Colon (tissue), 2 donors: ENCODE results near the gene ARID3A.
"Not testable (repeated sequence)": the region's sequence is repeated elsewhere in the genome, so short reads cannot be mapped to it uniquely, and the experiment has no call there.

Experiments used
- FAIRE-seq: peaks from 2 replicates; lab custom pipeline; 2012; peaks lifted over from hg19 to GRCh38; lab: Jason Lieb, UNC
- donor health status: control.
- donor health status: control.

Gene ARID3A

DNA sequence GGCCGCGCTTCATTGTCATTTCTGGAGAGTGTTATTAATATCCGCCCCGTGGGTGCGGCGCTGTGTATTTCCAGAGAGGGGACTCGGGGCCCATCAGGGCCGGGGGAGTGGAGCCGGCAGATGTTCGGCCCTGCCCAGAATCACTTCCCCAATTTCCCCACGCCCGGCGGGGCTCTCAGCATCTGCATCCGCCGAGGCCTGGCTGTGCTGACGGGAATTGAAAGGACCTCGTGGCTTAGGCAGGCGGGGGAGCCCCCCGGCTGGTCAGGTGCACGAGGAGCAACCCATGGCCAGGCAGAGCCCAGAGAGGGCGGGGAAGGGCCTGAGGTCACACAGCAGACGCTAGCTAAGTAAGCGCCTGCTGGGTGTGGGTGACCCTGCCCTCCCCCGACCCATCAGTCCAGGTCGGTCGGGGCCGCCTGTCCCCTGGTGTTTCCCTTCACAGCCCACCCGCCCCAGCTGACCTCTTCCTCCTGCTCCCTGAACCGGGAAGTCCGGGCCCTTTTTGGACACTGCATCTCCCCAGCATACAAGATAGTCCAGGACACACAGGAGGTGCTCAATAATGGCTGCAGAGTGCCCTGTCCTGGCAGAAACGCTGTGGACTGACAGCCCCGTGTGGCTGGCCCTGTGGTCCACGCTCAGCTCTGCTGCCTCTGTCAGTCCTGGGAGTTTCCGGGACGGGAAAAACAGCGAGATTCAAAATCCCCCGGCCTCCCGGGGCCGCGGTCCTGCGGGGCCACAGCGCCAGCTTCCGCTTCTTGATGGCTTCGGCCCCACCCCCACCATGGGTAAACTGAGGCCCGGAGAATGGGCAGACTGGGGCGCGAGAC, 22.1 kb downstream of the ARID3A start:
- FAIRE-seq = no peak

DNA sequence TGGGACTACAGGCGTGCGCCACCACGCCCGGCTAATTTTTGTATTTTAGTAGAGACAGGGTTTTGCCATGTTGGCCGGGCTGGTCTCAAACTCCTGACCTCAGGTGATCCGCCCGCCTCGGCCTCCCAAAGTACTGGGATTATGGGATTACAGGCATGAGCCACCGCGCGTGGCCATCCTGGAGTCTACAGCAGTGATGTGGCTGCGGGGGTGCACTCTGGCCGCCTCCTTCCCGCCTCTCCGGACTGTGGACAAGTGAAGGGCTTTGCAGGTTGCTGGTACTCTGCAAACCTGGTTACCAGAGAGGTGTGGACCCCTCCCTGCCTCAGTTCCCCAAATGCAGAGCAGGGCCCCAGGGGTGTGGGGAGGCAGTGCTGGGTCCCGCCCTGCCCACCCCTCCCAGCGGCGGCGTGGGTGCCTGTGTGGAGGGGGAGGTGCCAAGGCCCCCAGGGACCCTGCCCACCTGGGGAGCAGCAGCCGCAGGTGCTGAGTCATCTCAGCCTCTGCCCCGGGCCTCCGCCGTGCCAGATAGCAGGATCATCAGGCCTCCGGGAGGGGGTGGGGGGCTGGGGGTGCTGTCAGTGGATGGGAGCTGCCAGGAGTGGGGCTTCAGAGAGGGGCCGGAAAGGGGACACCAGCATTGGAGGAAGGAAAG, 23.1 kb downstream of the ARID3A start:
- FAIRE-seq = no peak

DNA sequence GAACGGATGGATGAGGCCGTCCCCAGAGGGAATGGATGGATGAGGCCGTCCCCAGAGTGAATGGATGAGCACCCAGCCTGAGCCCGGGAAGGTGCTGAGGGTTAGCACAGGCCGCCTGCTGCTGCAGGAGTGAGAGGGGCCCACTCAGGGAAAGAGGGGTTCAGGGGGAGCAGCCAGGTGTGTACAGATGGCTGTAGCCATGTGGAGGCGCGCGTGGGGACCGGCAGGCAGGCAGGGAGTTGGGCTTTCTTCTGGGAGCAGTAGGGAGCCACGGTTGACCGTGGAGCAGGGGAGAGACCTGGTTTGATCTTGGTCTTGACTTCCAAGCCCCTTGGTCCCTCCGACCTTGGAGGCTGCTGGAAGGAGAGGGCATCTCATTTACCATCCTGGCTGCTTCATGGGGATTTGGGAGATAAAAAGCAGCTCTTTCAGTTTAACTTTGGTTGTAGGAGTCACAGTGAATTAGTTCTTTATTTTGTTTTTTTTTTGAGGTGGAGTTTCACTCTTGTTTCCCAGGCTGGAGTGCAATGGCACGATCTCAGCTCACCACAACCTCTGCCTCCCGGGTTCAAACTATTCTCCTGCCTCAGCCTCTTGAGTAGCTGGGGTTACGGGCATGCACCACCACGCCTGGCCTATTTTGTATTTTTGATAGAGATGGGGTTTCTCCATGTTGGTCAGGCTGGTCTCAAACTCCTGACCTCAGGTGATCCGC, 24.7 kb downstream of the ARID3A start:
- FAIRE-seq = no peak

DNA sequence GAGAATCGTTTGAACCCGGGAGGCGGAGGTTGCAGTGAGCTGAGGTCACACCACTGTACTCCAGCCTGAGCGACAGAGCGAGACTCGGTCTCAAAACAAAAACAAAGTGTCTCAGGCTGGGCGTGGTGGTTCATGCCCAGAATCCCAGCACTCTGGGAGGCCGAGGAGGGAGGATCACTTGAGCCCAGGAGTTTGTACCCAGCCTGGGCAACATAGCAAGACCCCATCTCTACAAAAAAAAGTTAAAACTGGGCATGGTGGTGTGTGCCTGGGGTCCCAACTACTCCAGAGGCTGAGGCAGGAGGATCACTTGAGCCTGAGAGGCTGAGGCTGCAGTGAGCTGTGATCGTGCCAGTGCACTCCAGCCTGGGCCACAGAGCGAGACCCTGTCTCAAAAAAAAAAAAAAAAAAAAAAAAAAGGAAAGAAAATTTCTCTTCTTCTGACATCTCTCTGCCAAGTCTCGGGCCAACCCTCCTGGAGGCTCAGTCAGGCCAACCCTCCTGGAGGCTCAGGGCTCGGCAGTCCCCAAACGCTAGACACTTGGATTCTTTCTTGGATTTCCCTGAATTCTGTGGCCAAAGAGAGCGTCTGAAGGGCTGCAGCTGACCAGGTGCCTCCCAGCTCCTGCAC, 26.3 kb downstream of the ARID3A start:
- FAIRE-seq = no peak

DNA sequence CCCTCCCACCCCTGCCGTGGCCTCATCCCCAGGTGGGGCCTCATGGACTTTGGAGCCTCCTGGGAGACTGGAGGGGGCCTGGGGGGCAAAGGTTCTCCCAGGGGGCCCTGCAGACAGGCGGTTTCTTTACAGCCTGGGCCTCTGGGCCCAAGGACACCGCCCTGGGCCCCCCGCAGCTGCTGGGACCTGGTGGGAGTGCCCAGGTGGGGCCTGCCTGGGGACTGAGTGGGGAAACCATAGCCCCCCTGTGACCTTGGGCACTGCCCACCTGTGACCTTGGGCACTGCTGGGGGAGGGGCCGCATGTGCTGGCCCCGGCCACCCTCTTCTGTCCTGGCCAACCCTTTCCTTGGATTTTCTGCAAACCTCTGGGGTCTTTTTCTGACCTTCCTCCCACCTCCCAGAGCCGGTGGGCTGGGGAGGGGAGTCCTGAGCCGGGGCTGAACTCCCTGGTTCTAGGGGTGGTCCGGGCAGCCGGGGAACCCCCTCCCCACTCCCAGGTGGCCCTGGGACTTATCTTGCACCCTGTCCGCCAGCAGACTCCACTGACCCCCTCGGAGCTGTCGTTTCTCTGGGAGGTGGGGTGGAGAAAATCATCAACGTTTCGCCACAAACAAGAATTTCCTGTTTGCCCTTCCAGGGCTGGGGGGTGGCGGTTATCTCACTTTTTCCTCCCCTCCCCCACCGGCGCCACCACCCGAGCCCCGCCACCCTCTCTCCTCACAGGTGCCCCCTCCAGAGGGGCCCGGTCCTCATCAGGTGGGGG, 27.0 kb downstream of the ARID3A start:
- FAIRE-seq = no peak

DNA sequence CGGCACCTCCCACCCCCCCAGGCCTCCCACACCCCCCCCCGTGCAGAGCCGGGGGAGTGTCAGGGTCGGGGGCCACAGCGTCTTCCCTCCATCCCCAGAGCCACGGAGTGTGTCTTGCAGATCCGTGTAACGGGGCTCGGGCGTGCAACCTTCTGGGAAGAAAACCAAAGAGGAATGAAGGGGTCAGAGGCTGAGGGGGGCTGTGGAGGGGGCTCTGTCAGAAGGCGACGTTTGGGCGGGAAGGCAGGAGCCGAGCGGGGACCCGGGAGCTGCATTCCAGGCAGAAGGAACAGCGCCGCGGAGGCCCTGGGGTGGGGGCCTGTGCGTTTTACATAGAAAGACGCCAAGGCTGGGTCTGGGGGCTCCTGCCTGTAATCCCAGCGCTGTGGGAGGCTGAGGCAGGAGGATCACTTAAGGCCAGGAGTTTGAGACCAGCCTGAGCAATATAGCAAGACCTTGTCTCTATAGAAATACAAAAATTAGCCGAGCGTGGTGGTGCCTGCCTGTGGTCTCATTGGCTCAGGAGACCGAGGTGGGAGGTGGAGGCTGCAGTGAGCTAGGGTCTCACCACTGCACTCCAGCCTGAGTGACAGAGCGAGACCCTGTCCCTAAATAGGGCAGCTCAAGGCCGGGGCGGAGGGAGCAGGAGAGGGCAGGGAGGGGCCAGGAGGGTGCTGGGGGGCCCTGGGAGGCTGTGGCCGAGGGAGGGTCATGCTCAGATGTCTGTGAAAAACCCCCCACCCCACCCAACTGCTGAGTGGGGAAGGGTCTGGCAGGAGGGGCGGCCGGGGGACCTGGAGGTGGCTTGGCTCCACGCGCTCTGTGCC, 27.8 kb downstream of the ARID3A start:
- no peak for FAIRE-seq

DNA sequence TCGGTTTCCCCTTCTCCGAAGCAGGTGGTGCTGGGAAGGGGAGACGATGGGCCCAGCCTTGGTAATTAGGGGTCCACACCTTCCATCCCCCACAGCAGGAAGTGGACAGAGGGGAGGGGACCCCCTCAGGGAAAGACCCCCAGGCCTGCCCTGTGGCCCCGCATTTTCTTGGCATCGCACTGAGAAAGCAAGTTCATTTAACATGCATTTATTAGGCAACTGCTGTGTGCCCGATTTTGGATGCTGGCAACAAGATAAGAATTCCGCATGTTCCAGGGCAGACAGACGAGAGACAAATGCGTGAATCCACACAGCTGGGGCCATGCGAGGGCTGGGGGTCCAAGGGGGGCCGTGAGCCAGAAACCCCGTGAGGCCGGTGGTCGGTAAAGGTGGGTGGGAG, 28.4 kb downstream of the ARID3A start:
- FAIRE-seq = no peak

DNA sequence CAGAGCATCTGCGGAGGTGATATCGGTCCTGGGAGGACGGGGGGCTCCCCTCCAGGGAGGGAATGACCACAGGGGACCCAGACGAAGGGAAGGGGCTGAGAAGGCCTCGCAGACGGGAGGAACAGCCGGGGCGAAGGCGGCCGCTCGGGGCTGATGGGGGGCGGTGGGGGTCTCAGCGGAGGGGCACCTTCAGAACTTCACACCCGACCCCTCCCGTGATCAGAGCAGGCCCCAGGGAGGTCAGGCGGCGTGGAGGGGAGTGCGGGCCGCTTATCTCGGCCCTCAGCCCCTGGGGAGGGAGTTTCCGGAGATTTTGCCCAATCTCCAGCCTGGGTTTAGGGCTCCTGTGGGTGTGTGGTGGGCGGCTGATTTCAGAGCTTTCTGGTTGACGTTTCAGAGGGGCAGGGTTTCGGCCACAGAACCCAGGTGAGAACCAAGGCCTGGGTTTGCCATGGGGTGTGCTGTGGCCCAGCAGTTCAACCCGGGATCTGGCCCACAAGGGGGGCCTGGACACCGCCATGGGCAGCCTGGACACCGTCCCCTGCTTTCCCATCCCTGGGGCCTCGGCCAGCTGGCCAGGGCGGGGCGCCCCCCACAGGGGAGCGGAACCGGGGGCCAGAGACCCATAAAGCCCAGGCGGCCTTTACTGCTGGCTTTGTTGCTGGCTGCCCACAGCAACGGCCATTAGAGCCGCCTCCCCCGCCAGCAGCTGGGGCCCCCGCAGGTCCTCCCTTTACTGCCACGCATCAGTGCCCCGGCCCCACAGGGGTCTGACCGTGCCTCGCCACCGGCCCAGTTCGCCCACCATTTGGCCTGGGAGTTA, 29.0 kb downstream of the ARID3A start:
- no peak for FAIRE-seq

DNA sequence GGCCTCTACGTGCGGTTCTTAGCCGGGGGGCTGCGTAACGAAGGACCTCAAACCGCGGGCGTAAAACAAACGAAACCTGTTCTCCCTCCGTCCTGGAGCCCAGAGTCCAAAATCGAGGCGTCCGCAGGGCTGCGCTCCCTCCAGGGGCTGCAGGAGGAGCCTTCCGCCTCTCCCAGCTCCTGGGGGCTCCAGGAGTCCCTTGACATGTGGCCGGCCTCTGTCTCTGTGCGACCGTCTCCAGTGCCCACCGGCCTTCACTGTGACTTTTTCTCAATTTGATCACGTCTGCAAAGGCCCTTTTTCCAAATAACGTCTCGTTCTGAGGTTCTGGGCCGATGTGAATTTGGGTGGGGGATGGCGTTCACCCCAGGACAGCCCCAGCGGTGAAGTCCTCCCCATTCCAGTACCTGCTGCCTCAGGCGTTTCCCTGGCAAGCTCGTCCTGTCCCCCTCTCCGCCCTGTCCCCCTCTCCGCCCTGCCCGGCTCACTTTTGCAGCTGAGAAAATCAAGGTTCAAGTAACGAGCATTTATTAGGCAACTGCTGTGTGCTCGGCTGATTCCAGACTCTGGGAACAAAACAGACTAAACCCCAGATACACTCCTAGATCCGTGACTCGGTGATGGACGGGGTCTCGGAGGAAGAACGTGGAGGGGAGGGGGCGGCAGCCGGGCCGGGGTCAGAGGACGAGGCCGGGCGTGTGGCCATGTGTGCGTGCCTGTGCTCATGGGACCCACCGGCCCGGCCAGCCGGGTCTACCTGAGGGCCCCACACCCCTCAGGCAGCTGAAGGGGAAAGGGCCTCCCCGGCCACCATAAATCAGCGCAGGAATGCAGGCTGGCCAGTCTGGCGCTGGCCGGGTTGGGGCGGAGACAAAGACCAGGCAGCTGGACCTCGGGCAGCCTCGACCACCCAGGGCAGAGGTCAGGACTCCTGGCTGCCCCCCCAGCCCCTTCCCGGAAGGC, 30.2 kb downstream of the ARID3A start:
- no peak for FAIRE-seq

DNA sequence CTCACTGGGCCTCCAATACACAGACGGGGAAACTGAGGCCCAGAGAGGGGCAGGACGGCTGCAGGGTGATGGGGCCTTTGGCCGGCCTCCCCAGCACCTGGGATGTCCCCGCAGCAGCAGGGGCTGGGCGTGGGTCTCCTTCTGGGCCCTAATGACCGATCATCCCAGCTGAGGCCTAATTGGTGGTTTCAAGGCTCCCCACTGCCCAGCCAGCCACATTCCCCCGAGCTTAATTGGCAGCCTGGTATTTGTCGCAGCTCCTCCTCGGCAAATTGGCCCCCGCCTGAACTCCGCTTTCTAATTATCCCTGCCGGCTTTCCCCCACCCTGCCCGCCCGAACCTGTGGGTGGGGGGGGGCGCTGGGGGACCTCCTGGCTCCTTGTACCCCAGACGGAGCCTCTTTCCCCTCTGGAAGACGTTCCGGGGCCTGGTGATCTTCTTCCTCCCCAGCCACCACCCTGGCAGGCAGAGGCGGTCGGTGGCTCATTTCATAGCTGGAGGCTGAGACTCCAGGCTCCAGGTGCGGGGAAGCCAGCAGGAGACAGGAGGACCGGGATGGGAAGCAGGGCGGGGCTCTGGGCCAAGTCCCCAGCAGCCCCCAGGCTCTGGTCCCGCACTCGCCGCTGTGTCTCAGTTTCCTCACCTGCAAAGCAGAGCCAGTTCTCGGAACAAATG, 31.1 kb downstream of the ARID3A start:
- no peak for FAIRE-seq

DNA sequence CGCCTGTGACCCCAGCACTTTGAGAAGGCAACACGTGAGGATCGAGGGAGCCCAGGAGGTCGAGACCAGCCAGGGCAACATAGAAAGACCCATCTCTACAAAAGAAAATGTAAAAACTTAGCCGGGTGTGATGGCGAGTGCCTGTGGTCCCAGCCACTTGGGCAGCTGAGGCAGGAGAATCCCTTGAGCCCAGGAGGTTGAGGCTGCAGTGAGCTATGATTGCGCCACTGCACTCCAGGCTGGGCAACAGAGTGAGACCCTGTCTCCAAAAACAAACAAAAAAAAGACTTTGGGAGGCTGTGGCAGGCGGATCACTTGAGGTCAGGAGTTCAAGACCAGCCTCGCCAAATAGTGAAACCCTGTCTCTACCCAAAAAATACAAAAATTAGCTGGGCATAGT, 31.7 kb downstream of the ARID3A start:
- FAIRE-seq = not testable (repeated sequence)

DNA sequence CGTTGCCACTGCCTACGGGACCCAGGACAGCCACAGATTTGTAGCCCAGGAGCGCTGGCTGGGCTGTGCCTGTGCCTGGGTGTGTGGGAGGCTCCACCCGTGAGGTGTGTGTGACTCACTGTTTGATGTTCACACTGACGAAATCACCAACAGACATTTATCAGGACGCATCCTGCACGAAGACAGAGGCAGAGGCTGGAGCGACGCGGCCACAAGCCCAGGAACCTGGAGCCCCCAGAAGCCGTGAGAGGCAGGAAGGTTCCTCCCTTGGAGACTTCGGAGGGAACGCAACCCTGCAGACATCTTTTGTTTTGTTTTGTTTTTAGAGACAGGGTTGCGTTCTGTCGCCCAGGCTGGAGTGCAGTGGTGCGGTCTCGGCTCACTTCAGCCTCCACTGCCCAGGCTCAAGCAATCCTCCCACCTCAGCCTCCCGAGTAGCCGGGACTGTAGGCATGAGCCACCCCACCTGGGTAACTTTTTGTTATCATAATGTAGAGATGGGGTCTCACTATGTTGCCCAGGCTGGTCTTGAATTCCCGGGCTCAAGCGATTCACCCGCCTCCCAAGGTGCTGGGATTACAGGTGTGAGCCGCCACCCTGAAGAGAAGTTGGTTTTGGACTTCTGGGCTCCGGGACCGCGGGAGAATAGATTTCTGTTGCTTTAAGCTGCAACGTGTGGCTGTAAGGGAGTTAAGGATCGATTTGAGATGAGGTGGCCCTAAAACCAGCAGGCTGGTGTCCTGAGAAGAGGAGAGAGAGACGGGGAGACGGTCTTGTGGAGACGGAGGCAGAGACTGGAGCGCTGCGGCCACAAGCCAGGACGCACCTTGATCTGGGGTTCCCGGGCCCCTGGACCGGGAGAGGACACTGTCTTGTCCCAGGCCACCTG, 33.4 kb downstream of the ARID3A start:
- FAIRE-seq = no peak

DNA sequence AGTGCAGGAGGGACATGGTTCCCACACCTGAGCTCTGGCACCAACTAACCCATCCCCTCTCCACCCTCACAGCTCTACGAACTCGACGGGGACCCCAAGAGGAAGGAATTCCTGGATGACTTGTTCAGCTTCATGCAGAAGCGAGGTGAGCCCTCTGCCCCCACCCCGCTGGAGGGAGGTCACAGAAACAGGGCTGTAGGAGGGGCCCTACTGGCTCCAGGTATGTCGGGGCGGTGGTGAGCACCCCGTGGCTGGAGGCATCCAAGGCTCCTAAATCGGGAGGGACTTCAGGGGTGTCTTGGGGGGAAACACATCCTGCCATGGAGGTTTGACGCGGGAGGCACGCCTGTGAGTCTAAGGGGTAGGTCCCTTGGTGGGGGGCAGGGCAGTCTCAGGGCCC, 34.2 kb downstream of the ARID3A start:
- no peak for FAIRE-seq

DNA sequence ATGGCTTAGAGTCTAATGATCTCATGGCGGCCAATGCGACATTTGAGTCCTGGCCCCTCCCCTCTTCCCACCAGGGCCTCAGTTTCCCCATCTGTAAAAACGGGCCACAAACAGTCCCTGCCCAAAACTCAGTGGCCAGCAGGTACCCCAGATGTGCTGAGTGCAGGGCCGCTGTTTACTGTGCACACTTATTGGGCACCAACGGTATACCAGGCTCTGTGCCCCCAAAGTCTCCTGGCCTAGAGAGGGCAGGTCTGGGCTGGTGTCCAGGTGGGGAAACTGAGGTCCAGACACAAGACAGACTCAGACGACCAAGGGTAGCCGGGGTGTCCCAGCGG, 34.7 kb downstream of the ARID3A start:
- no peak for FAIRE-seq

DNA sequence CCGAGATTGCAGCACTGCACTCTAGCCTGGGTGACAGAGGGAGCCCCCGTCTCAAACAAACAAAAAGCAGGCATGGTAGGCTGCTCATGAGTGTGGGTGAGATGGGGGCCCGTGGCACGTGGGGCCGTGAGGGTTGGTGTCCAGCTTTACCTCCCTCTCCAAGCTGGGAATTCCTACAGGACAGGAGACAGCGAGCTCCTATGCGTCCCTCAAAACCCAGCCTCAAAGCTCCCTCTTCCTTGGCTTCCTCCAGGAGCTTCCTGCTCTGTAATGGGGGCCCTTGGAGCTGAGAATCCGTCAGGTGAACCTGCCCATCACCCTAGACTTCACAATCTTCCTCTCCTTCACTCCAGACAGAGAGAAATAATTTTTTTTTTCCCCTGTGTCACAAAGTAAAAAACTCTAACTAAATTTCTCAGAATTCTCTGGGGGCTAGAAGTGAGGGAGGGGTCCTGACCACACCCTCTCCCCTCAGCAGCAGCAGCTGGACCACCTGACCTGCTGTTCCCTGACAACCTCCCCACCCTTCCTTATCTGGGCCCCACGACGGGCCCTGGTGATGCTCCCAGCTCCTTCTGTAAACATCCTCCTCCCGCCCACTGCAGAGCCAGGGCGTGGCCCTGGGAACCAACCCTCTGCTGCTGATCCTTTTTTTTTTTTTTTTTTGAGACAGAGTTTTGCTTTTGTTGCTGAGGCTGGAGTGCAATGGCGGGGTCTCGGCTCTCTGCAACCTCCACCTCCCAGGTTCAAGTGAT, 36.2 kb downstream of the ARID3A start:
- no peak for FAIRE-seq

DNA sequence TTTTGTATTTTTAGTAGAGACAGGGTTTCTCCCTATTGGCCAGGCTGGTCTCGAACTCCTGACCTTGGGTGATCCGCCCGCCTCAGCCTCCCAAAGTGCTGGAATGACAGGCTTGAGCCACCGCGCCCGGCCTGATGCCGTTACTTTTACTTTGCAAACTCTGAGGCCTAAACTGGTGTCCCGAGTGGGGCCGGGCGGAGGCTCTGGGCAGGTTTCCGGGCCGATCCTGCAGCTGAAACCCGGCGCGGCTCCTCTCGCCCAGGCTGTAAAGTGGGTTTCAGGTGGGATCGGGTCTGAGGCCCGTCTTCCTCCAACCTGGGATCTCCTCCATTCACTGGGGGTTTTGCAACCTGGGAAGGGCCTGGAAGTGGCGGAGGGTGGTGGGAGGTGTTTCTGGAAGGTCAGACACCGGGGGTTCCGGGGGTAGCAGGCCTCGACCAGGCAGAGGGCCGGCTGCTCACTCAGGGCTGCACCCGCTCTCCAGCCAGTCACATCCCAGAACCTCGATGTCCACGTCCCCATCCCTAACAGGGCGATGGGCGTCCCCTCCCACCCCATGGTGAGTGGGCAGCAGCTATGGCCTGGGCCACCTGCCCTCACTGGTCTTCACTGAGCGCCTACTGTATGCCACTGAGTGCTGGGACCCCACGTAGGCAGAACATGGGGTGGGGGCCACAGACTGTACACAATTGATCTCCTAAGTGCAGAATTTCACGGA, 37.0 kb downstream of the ARID3A start:
- no peak for FAIRE-seq
